GM12872 (cell line): ENCODE results near the gene IL34.

ENCODE experiments used
- TF ChIP-seq, protein P1 (sequence below): IDR thresholded peaks from 3 replicates; pipeline ENCODE4 v1.5.1; 2011; ENCODE audit warnings: low read depth, mild to moderate bottlenecking, low read length, moderate library complexity; ENCODE audit not compliant: insufficient read depth

Gene IL34

DNA sequence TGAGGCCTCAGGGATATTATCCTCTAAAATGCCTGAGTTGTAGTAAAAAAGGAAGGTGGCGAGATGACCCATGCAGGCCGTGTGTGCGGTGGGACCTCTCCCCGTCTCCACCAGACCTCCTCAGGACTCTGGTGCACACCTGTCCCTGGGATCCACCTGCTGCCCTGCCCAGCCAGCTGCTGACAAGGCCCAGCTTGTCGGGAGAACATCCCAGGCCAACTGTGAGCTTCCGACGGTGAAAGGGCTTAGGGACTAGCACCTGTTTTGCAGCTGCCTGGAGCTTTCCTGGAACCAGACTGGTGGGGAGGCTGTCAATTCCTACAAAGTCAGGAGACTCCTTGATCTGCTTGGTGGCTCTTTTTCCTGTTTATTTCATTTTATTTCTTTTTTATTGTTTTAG is 11.6 kb downstream of the IL34 start:
- TF ChIP-seq, protein P1, sequence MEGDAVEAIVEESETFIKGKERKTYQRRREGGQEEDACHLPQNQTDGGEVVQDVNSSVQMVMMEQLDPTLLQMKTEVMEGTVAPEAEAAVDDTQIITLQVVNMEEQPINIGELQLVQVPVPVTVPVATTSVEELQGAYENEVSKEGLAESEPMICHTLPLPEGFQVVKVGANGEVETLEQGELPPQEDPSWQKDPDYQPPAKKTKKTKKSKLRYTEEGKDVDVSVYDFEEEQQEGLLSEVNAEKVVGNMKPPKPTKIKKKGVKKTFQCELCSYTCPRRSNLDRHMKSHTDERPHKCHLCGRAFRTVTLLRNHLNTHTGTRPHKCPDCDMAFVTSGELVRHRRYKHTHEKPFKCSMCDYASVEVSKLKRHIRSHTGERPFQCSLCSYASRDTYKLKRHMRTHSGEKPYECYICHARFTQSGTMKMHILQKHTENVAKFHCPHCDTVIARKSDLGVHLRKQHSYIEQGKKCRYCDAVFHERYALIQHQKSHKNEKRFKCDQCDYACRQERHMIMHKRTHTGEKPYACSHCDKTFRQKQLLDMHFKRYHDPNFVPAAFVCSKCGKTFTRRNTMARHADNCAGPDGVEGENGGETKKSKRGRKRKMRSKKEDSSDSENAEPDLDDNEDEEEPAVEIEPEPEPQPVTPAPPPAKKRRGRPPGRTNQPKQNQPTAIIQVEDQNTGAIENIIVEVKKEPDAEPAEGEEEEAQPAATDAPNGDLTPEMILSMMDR, result no peak

DNA sequence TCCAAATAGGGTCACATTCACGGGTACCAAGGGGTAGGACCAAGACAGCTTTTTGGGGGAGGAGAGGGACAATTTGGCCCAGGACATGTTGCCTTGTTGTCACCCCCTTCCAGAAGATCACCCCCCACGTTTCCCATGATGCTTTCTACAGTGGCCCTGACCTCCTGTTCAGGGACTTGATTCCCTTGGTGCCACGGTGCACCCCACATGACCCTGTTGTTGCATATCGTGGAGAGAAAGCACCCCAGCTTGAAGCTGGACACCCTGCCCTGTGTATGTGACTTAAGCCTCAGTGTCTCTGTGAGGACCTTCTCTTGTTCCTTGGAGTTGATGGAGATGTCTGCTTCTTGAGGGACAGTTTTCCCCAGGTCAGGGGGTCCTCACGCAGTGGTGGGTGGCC is 12.6 kb downstream of the IL34 start:
- TF ChIP-seq, protein P1, result no peak

DNA sequence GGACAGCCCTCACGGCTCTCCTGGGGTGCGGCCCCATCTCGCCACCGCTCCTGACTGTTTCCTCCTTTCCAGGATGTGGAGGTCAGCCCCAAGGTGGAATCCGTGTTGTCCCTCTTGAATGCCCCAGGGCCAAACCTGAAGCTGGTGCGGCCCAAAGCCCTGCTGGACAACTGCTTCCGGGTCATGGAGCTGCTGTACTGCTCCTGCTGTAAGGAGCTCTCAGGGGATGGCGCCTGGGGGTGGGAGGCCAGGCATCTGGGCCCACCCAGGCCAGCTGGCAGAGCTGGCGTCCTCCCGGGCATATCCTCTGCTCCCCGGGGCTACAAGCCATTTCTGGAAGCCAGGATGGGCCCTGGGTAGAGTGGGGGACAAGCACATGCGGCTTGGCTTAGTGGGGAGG is 13.2 kb downstream of the IL34 start:
- TF ChIP-seq, protein P1, result no peak

DNA sequence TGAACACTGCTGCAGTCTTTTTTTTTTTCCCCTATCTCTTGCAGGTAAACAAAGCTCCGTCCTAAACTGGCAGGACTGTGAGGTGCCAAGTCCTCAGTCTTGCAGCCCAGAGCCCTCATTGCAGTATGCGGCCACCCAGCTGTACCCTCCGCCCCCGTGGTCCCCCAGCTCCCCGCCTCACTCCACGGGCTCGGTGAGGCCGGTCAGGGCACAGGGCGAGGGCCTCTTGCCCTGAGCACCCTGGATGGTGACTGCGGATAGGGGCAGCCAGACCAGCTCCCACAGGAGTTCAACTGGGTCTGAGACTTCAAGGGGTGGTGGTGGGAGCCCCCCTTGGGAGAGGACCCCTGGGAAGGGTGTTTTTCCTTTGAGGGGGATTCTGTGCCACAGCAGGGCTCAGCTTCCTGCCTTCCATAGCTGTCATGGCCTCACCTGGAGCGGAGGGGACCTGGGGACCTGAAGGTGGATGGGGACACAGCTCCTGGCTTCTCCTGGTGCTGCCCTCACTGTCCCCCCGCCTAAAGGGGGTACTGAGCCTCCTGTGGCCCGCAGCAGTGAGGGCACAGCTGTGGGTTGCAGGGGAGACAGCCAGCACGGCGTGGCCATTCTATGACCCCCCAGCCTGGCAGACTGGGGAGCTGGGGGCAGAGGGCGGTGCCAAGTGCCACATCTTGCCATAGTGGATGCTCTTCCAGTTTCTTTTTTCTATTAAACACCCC is 13.8 kb downstream of the IL34 start:
- TF ChIP-seq, protein P1, result no peak

DNA sequence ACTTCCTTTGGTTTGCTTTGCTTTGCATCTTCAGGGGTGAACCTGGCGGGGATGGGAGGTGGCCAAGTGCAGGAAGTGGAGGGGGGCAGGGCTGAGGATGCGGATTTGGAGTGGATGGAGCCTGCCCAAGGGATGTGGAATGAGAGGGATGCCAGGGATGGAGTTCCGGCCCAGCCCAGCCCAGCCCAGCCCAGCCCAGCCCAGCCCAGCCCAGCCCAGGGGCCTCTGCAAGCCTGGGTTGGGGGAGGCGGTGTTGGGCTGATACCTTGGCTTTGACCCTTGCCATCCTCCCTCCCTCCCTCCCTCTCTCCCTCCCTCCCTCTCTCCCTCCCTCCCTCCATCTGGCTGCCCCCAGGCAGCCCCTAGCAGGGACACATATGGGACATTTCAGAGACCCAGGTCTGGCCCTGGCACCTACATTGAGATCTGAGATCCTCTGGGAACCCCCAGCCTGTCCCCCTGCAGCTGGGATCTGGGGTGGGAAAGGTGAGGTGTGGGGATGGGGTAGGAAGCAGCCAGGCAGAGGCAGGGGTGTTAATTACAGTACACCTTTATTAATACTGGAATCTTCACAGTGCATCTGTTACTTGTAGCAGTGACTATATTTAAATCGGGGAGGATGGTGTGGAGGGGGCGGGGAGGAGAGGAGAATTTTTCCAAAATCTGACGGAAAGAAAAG is 14.5 kb downstream of the IL34 start:
- TF ChIP-seq, protein P1, result no peak

DNA sequence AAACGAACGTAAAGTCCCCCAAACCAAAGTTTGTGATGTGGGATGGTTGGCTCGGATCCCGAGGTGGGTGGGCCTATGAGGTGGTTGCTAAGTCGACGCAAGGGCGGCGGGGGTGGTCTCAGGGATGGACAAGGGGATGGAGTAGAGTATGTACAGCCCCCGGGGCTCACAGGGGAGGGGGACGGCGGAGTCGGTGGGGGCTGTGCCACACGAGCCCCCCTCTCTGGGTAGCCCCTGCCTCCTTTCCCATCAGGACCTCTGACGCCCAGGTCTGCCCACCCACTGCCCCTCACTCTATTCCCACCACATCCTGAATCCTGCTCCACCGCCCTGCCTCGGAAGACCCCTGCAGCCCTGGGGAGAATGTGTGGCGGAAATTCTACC is 15.2 kb downstream of the IL34 start:
- TF ChIP-seq, protein P1, result no peak

DNA sequence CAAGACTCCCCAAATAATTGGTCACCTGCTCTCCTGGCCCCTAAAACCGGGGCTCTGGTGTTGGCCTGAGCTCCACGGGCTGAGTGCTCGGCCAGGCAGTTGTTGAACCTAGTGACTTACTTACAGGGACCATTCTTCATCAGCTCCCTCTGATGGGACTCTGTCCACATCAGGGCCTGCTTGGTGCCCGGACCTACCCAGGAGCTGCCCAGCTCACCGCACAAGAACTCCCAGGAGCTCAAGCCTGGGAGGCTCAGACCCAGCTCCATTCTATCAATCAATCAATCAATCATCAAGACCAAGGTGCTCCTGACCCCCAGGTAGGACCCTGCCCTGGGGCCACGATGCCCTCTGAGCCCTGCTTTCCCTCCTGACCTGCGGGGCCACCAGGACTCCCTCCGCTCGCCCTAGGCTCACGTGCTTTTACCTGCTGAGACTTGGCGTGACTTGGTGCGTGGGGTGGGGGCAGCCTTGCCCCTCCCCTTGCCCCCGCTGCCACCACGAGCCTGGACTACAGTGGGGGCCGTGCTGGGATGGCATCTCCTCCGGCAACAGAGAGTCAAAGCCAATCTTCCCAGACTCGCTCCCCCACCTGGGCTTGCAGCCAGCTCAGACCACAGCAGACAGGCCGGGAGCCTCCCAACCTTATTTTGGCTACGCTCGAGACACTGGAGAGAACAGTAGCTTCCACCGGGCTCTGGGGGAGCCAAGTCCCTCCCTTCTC is 15.7 kb downstream of the IL34 start:
- TF ChIP-seq, protein P1, result no peak
